A549 (cell line): ENCODE results near the gene TMOD1. TPM values are rescaled to one million over a fixed set of nuclear protein-coding genes. Genes with fewer than 3 reads are reported as not detected.

Source experiments
- ATAC-seq, 2 experiments: fragments of 200-7000 bp in 1 of 2; fragments of >200 bp in 1 of 2; cut with Nextera tagmentation in 1 of 2; cut with Tn5 transposase in 1 of 2; 3 replicates each; pipeline versions ENCODE4 v1.8.0 to v1.9.1; 2018 to 2020; ENCODE audit warnings: mild to moderate bottlenecking in 1 of 2, moderate library complexity in 1 of 2
- CTCF ChIA-PET: fragments of 300-600 bp; sonication (Branson Sonifier 250); formaldehyde crosslinking; extraction: SDS; loops from one replicate; lab custom pipeline; 2021; ENCODE audit warnings: antibody characterized with exemption, inconsistent platforms; lab: Yijun Ruan, JAX
- POLR2A ChIA-PET: fragments of 350-600 bp; formaldehyde crosslinking; extraction: SDS; loops from one replicate; lab custom pipeline; 2021; ENCODE audit warnings: antibody characterized with exemption, inconsistent platforms; lab: Yijun Ruan, JAX
- DNase-seq, 2 experiments: peaks; one replicate each; pipeline versions ENCODE4 v3.0.0 to v3.0.0-alpha.2; 2011 to 2016; ENCODE audit warnings: low read depth in 1 of 2, low spot score in 1 of 2
- FAIRE-seq: peaks from 2 replicates; lab custom pipeline; 2011; peaks lifted over from hg19 to GRCh38; lab: Jason Lieb, UNC
- H3K27ac ChIP-seq, 2 experiments: fragments of >200 bp; sonication (Bioruptor Twin); formaldehyde crosslinking; 3 replicates each; pipeline ENCODE4 v1.5.1; 2016 to 2017
- H3K4me1 ChIP-seq: fragments of >200 bp; sonication (Bioruptor Twin); formaldehyde crosslinking; 3 replicates; pipeline ENCODE4 v1.6.1; 2016
- H3K4me2 ChIP-seq: fragments of >200 bp; sonication (Bioruptor Twin); formaldehyde crosslinking; 3 replicates; pipeline ENCODE4 v1.6.1; 2016
- H3K4me3 ChIP-seq: fragments of >200 bp; sonication (Bioruptor Twin); formaldehyde crosslinking; 3 replicates; pipeline ENCODE4 v1.5.1; 2016
- H3K9me3 ChIP-seq: fragments of >200 bp; sonication (Bioruptor Twin); formaldehyde crosslinking; 3 replicates; pipeline ENCODE4 v1.6.1; 2016
- ATOH8 ChIP-seq: fragments of 250-450 bp; sonication (Bioruptor Pico); IDR thresholded peaks from 2 replicates; pipeline ENCODE4 v1.5.0; 2020; ENCODE audit warnings: low read depth, mild to moderate bottlenecking, moderate library complexity
- CTCF ChIP-seq: fragments of >200 bp; sonication (Bioruptor Twin); formaldehyde crosslinking; IDR thresholded peaks from 3 replicates; pipeline ENCODE4 v1.5.1; 2016
- E2F6 ChIP-seq: IDR thresholded peaks from 2 replicates; pipeline ENCODE4 v1.6.1; 2012; ENCODE audit warnings: low read depth, borderline replicate concordance
- EHMT2 ChIP-seq: fragments of 200-600 bp; sonication (generic); IDR thresholded peaks from 2 replicates; pipeline ENCODE4 v1.6.1; 2016; ENCODE audit warnings: antibody characterized with exemption, low read depth, mild to moderate bottlenecking, moderate library complexity
- ELK1 ChIP-seq: fragments of 150-350 bp; IDR thresholded peaks from 2 replicates; pipeline ENCODE4 v1.6.1; 2014; ENCODE audit warnings: low read depth, mild to moderate bottlenecking, low read length
- EP300 ChIP-seq, 2 experiments: fragments of >200 bp; sonication (Bioruptor Twin); formaldehyde crosslinking; IDR thresholded peaks; 2 replicates in 1 of 2; 3 replicates in 1 of 2; pipeline ENCODE4 v1.6.1; 2016 to 2017
- FOSL2 ChIP-seq, 2 experiments: fragments of 450-650 bp in 1 of 2; fragments of >200 bp in 1 of 2; sonication (Bioruptor Twin) in 1 of 2; formaldehyde crosslinking; IDR thresholded peaks; 2 replicates each; pipeline versions ENCODE4 v1.5.0 to v1.6.1; 2016 to 2020; ENCODE audit warnings: mild to moderate bottlenecking in 1 of 2, moderate library complexity in 1 of 2
- JUN ChIP-seq, 2 experiments: fragments of >200 bp; sonication (Bioruptor Twin); formaldehyde crosslinking; IDR thresholded peaks; 2 replicates in 1 of 2; 3 replicates in 1 of 2; pipeline ENCODE4 v1.6.1; 2016 to 2017
- JUNB ChIP-seq: fragments of >200 bp; sonication (Bioruptor Twin); formaldehyde crosslinking; IDR thresholded peaks from 2 replicates; pipeline ENCODE4 v1.6.1; 2016
- KDM1A ChIP-seq: fragments of 200-600 bp; sonication (generic); IDR thresholded peaks from 2 replicates; pipeline ENCODE4 v1.6.1; 2016; ENCODE audit warnings: low read depth, mild to moderate bottlenecking
- NFE2L2 ChIP-seq: fragments of 150-350 bp; conservative IDR thresholded peaks from 2 replicates; pipeline ENCODE4 v1.6.1; 2014; ENCODE audit warnings: low read length
- PBX3 ChIP-seq: IDR thresholded peaks from 2 replicates; pipeline ENCODE4 v1.6.1; 2012
- PHF8 ChIP-seq: fragments of 200-600 bp; sonication (generic); IDR thresholded peaks from 2 replicates; pipeline ENCODE4 v1.6.1; 2016; ENCODE audit warnings: low read depth, mild to moderate bottlenecking, antibody characterized with exemption, moderate library complexity, borderline replicate concordance
- RARB ChIP-seq: fragments of 250-450 bp; sonication (Bioruptor Pico); IDR thresholded peaks from 2 replicates; pipeline ENCODE4 v1.8.0; 2021; ENCODE audit warnings: mild to moderate bottlenecking, moderate library complexity
- REST ChIP-seq: fragments of 200-600 bp; sonication (generic); IDR thresholded peaks from 2 replicates; pipeline ENCODE4 v1.6.1; 2016; ENCODE audit warnings: antibody characterized with exemption, mild to moderate bottlenecking, moderate library complexity
- RFX5 ChIP-seq: fragments of 450-650 bp; IDR thresholded peaks from 2 replicates; pipeline ENCODE4 v1.7.1; 2014; ENCODE audit warnings: antibody characterized with exemption, mild to moderate bottlenecking, moderate library complexity
- TFCP2L1 ChIP-seq: fragments of 250-450 bp; sonication (Bioruptor Pico); IDR thresholded peaks from 2 replicates; pipeline ENCODE4 v1.5.0; 2021; ENCODE audit warnings: mild to moderate bottlenecking
- TP53 ChIP-seq: fragments of 250-450 bp; sonication (Bioruptor Pico); IDR thresholded peaks from 2 replicates; pipeline ENCODE4 v1.5.0; 2021; ENCODE audit warnings: mild to moderate bottlenecking, moderate library complexity
- WGBS: methylation state at CpG from one replicate; pipeline ENCODE4 v1.1.6; 2017; ENCODE audit errors: missing lambda C conversion rate; 5-methylcytosine and 5-hydroxymethylcytosine counted together
- polyA plus RNA-seq, 4 experiments: library from polyadenylated mRNA; depleted of rRNA in 3 of 4; stranded (reverse); fragments of >200 nt; fragmentation: RNase III in 1 of 4; extraction: RNeasy Plus Mini Kit Qiagen cat#74134 plus additional on column Dnase treatment in 1 of 4; gene quantifications; 2 replicates in 3 of 4; 3 replicates in 1 of 4; pipeline ENCODE4 v1.2.3, GENCODE V29; 2011 to 2017

The TMOD1 gene
- polyA plus RNA-seq, 2 of the 4 experiments (the other 2 are of a cell fraction) = 0.28 to 0.80 TPM

- H3K4me3 ChIP-seq = no peak overlapping the region
- ATAC-seq (no peak), DNase-seq (no peak), FAIRE-seq (no peak)
- ChIA-PET CTCF (interaction anchor here (0.7 kb wide), 1 partner anchor 42 kb away, joined by 3 read pairs; no protein-coding TSS in a partner anchor), POLR2A (no interaction called here)
- H3K9me3 ChIP-seq = no peaks in the 10 kb centered on the region
- whole genome bisulfite sequencing = 94% methylated on average over 2 of the region's 2 CpGs
- TF ChIP-seq JUNB (no peak), EP300 (IDR thresholded peaks at IDR 0.05) (no peak), RFX5 (no peak), RARB (no peak), CTCF (no peak), PBX3 (no peak), JUN (IDR thresholded peaks at IDR 0.05) (no peak), KDM1A (no peak)
- no peak overlapping the region for H3K27ac ChIP-seq
- no peak overlapping the region for H3K4me2 ChIP-seq
- H3K4me1 ChIP-seq = peaks cover 32% of the 10 kb centered on the region
Measured at GRCh38 chr9:97640325-97640724, 138.9 kb downstream of the TMOD1 start.

GRCh38 chr9:97645720-97646119 is 144.3 kb downstream of the TMOD1 start:
- ATAC-seq = no peak
- ChIA-PET POLR2A (interaction anchor here (3.4 kb wide), 1 partner anchor 13 kb away, joined by 22 read pairs; the partner anchor contains the start of genes NCBP1 and TSTD2), CTCF (interaction anchor here (0.7 to 2.2 kb wide), 8 partner anchors 11 to 389 kb away, joined by 3 to 6 read pairs (median 3); partner anchors contain the start of genes NCBP1 and TSTD2)
- H3K9me3 ChIP-seq = no peaks in the 10 kb centered on the region
- no peak overlapping the region for H3K4me2 ChIP-seq
- FAIRE-seq = no peak
- no peak overlapping the region for H3K27ac ChIP-seq
- DNase-seq = no peak
- no peaks in the 10 kb centered on the region for H3K4me1 ChIP-seq
- no peak overlapping the region for H3K4me3 ChIP-seq
- no peak for TF ChIP-seq TFCP2L1 (CRISPR knock-in tag)
- no peak for TF ChIP-seq ATOH8 (CRISPR knock-in tag)
- TF ChIP-seq FOSL2 (IDR thresholded peaks at IDR 0.05) = no peak
- TF ChIP-seq FOSL2 (CRISPR knock-in tag; IDR thresholded peaks at IDR 0.05) = no peak
- no peak for TF ChIP-seq KDM1A
- TF ChIP-seq TP53 (CRISPR knock-in tag) = no peak
- TF ChIP-seq E2F6 = no peak
- TF ChIP-seq PHF8 = no peak
- TF ChIP-seq REST = no peak
- TF ChIP-seq EP300 (IDR thresholded peaks at IDR 0.05) = no peak
- no peak for TF ChIP-seq EHMT2
- TF ChIP-seq JUN (IDR thresholded peaks at IDR 0.05) = no peak
- no peak for TF ChIP-seq ELK1
- TF ChIP-seq NFE2L2 = no peak
